MCF 10A (cell line): ENCODE measurements around the gene ITGA2. TPM values are rescaled to one million over a fixed set of nuclear protein-coding genes. Genes with fewer than 3 reads are reported as not detected.

Experiments used
- BruUV-seq: library from RNA; stranded (reverse); fragments of 400-500 nt; replicated peaks from 2 replicates; lab custom pipeline; 2021; lab: Mats Ljungman, UMichigan
- CTCF ChIA-PET: fragments of 300-600 bp; sonication (Branson Sonifier 250); formaldehyde crosslinking; extraction: SDS; loops from one replicate; lab custom pipeline; 2021; ENCODE audit warnings: antibody characterized with exemption, inconsistent platforms; lab: Yijun Ruan, JAX
- POLR2A ChIA-PET: fragments of 300-600, 350-650 bp; sonication (Branson Sonifier 250); formaldehyde crosslinking; extraction: SDS; loops from one replicate; lab custom pipeline; 2020; ENCODE audit warnings: antibody characterized with exemption, inconsistent platforms; lab: Yijun Ruan, JAX
- DNase-seq: peaks from one replicate; pipeline ENCODE4 v3.0.0-alpha.2; 2018; ENCODE audit not compliant: unreplicated experiment
- H3K27ac Mint-ChIP-seq: one replicate; pipeline ENCODE4 v1.8.0; 2022; ENCODE audit warnings: mild to moderate bottlenecking, low read depth, mixed read lengths; ENCODE audit not compliant: unreplicated experiment
- H3K27me3 Mint-ChIP-seq: one replicate; pipeline ENCODE4 v1.8.0; 2022; ENCODE audit warnings: mixed read lengths; ENCODE audit not compliant: insufficient read depth, unreplicated experiment
- H3K36me3 Mint-ChIP-seq: one replicate; pipeline ENCODE4 v1.8.0; 2022; ENCODE audit warnings: mild to moderate bottlenecking, moderate library complexity, mixed read lengths; ENCODE audit not compliant: insufficient read depth, unreplicated experiment
- H3K4me1 Mint-ChIP-seq: one replicate; pipeline ENCODE4 v1.8.0; 2022; ENCODE audit warnings: mixed read lengths; ENCODE audit not compliant: insufficient read depth, unreplicated experiment
- H3K4me3 Mint-ChIP-seq: one replicate; pipeline ENCODE4 v1.8.0; 2022; ENCODE audit warnings: mild to moderate bottlenecking, moderate library complexity, mixed read lengths; ENCODE audit not compliant: unreplicated experiment
- H3K9me3 Mint-ChIP-seq: one replicate; pipeline ENCODE4 v1.8.0; 2022; ENCODE audit warnings: mixed read lengths; ENCODE audit not compliant: unreplicated experiment
- CTCF ChIP-seq: fragments of 200-600 bp; IDR thresholded peaks from one replicate; pipeline ENCODE4 v1.8.0; 2022; ENCODE audit warnings: antibody characterized with exemption, mild to moderate bottlenecking; ENCODE audit not compliant: unreplicated experiment
- intact Hi-C: fragments of 100-400 bp; cut with micrococcal nuclease; formaldehyde crosslinking; loops from 2 replicates; pipeline ENCODE4 v1.14.1; 2022
- total RNA-seq: library from RNA; stranded (reverse); gene quantifications from 2 replicates; pipeline ENCODE4 v1.2.3, GENCODE V29; 2022

Gene ITGA2
- total RNA-seq, 1 experiment from 2014 or later, result 16.8 TPM

GRCh38 chr5:53127107-53127506 lies 138.0 kb downstream of the ITGA2 start:
- BruUV-seq, result no TSS peak
- DNase-seq, result no peak
- POLR2A ChIA-PET, result no interaction called here
- CTCF ChIA-PET, result interaction anchor here (0.7 to 1.8 kb wide), 5 partner anchors 37 to 1107 kb away, joined by 3 to 5 read pairs (median 4); no protein-coding TSS in a partner anchor
- no peak for TF ChIP-seq CTCF
- Mint-ChIP-seq H3K9me3 (no peaks in the 10 kb centered on the region), H3K27ac (no peak overlapping the region), H3K4me1 (peaks cover 5% of the 10 kb centered on the region), H3K4me3 (no peak overlapping the region), H3K27me3 (no peaks in the 10 kb centered on the region), H3K36me3 (no peaks in the 10 kb centered on the region)
- intact Hi-C loops, result no loop called here

- Mint-ChIP-seq H3K4me1 (peaks cover 5% of the 10 kb centered on the region), H3K27me3 (no peaks in the 10 kb centered on the region), H3K36me3 (no peaks in the 10 kb centered on the region), H3K27ac (no peak overlapping the region), H3K4me3 (no peak overlapping the region), H3K9me3 (no peaks in the 10 kb centered on the region)
- no peak for TF ChIP-seq CTCF
- no TSS peak for BruUV-seq
- ChIA-PET POLR2A (no interaction called here), CTCF (interaction anchor here (0.6 kb wide), 2 partner anchors 291 to 483 kb away, joined by 3 read pairs; no protein-coding TSS in a partner anchor)
- no peak for DNase-seq
- intact Hi-C loops, result no loop called here
Observed at GRCh38 chr5:53128481-53128880, 139.3 kb downstream of the ITGA2 start.

- Mint-ChIP-seq H3K4me1 (peaks cover 5% of the 10 kb centered on the region), H3K9me3 (no peaks in the 10 kb centered on the region), H3K4me3 (no peak overlapping the region), H3K36me3 (peaks cover 3% of the 10 kb centered on the region), H3K27me3 (no peaks in the 10 kb centered on the region), H3K27ac (no peak overlapping the region)
- POLR2A ChIA-PET, result no interaction called here
- no TSS peak for BruUV-seq
- CTCF ChIA-PET, result interaction anchor here (0.7 kb wide), 1 partner anchor 1123 kb away, joined by 3 read pairs; no protein-coding TSS in a partner anchor
- intact Hi-C loops, result no loop called here
- no peak for TF ChIP-seq CTCF
- no peak for DNase-seq
Observed at GRCh38 chr5:53130266-53130665, 141.1 kb downstream of the ITGA2 start.

GRCh38 chr5:53133020-53133419 lies 143.9 kb downstream of the ITGA2 start:
- POLR2A ChIA-PET, result no interaction called here
- DNase-seq, result no peak

More at GRCh38 chr5:53133020-53133419, 143.9 kb downstream of the ITGA2 start:
- Mint-ChIP-seq H3K9me3 (no peaks in the 10 kb centered on the region), H3K4me3 (no peak overlapping the region), H3K27ac (no peak overlapping the region), H3K27me3 (no peaks in the 10 kb centered on the region), H3K4me1 (no peaks in the 10 kb centered on the region), H3K36me3 (peaks cover 6% of the 10 kb centered on the region)
- TF ChIP-seq CTCF, result no peak
- BruUV-seq, result no TSS peak
- CTCF ChIA-PET, result interaction anchor here (1.2 to 1.8 kb wide), 2 partner anchors 21 to 184 kb away, joined by 4 to 8 read pairs; no protein-coding TSS in a partner anchor
- intact Hi-C loops, result no loop called here

Other genes with a start within 250 kb of the ITGA2 start
- 5.3 and 7.7 TPM in 2 replicates for gene ITGA1, start 201.4 kb upstream of the ITGA2 start, total RNA-seq
- gene PELO, start 201.4 kb upstream of the ITGA2 start, total RNA-seq, result 22.5 and 23.1 TPM in 2 replicates
- gene MOCS2, start 120.4 kb downstream of the ITGA2 start, total RNA-seq, result 31.4 and 43.0 TPM in 2 replicates